ENCODE measurements around the gene TXNRD2.

GRCh38 chr22:19846620-19847344 lies 94.8 kb downstream of the TXNRD2 start:
- TF ChIP-seq CTCF (IDR thresholded peaks at IDR 0.05) = no peak
- TF ChIP-seq EZH2phosphoT487 (IDR thresholded peaks at IDR 0.05) = no peak
